BLaER1 treated with 17β-estradiol and CSF1 and Interleukin-3, amounts not matched to agents 10 nM and 100 nM (cell line): ENCODE data around the gene IPO5.

Experiments used
- H3K27ac ChIP-seq, 11 experiments: shearing (Covaris generic); formaldehyde crosslinking; 2 replicates each; pipeline ENCODE4 v1.8.1; 2022
- H3K27me3 ChIP-seq, 11 experiments: shearing (Covaris generic); formaldehyde crosslinking; 2 replicates each; pipeline ENCODE4 v1.8.1; 2022
- H3K36me3 ChIP-seq, 11 experiments: shearing (Covaris generic); formaldehyde crosslinking; 2 replicates each; pipeline ENCODE4 v1.8.1; 2022
- H3K4me1 ChIP-seq, 10 experiments: shearing (Covaris generic); formaldehyde crosslinking; 2 replicates each; pipeline ENCODE4 v1.8.1; 2022
- H3K4me2 ChIP-seq, 11 experiments: shearing (Covaris generic); formaldehyde crosslinking; 2 replicates each; pipeline ENCODE4 v1.8.1; 2022
- H3K4me3 ChIP-seq, 10 experiments: shearing (Covaris generic); formaldehyde crosslinking; 2 replicates each; pipeline ENCODE4 v1.8.1; 2022
- H3K9ac ChIP-seq, 11 experiments: shearing (Covaris generic); formaldehyde crosslinking; 2 replicates each; pipeline ENCODE4 v1.8.1; 2022
- H3K9me3 ChIP-seq, 11 experiments: shearing (Covaris generic); formaldehyde crosslinking; replicated peaks in 1 of 11; 2 replicates each; pipeline ENCODE4 v1.8.1; 2022
- H4K20me1 ChIP-seq, 11 experiments: shearing (Covaris generic); formaldehyde crosslinking; 2 replicates each; pipeline ENCODE4 v1.8.1; 2022
- Cebpa-rat ChIP-seq, 11 experiments: shearing (Covaris generic); IDR thresholded peaks; 2 replicates each; pipeline ENCODE4 v1.8.1; 2022

The IPO5 gene

DNA sequence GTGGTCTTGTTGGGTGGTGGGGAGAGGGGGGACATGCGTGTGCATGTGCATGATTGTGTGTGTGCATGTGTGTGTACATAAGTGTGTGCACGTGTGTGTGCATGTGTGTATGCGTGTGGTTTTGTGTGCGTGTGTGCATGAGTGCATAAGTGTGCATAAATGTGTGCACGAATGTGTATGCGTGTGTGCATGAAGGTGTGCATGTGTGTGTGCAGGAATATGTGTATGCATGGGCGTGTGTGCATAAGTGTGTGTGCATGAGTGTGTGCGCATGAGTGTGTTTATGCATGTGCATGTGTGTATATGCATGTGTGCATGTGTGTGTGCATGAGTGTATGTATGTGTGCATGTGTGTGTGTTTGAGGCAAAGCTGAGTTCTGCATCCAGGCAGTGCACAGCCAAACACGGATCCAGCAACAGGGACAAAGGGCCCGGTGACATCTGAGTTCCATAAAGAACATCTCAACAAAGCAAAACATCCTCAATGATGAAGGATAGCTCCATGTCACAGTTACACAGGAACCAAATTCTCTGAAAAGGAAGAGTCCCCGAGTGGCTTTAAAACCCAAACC is 103.5 kb downstream of the IPO5 start:
- Histone ChIP-seq H3K36me3 (no peaks in the 10 kb centered on the region), H3K4me3 (no peak overlapping the region), H3K4me1 (peaks cover 0 to 8% (median 0%) of the 10 kb centered on the region in 10 experiments; a peak in 1 of 20 replicates), H3K27me3 (no peaks in the 10 kb centered on the region), H3K27ac (no peak overlapping the region), H3K4me2 (no peak overlapping the region), H4K20me1 (no peaks in the 10 kb centered on the region), H3K9ac (no peak overlapping the region), H3K9me3 (peaks cover 0 to 21% (median 8%) of the 10 kb centered on the region in 11 experiments; a peak in 18 of 22 replicates)
- no peak for TF ChIP-seq Cebpa-rat (IDR thresholded peaks at IDR 0.05)

DNA sequence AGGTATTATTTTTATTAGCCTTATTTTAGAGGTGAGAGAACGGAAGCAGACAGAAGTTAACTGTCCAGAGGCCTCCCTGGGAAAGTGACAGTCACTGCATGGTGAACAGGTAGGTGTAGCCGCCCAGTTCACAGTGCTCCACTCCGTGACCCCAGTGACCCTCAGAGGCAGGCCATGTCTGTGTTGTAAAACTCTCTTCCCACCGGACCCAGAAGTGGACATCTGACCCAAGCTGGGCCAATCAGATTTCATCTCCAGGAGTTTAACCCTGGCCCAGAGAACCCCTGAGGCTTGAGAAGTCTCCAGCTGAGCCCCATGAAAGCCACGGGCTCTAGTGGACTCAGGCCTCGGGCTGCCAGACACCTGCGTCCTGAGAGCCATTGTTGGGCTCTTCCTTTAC is 105.8 kb downstream of the IPO5 start:
- peaks cover 0 to 8% (median 0%) of the 10 kb centered on the region in 10 experiments; a peak in 1 of 20 replicates for H3K4me1 ChIP-seq
- H3K4me2 ChIP-seq, result no peak overlapping the region
- no peak for TF ChIP-seq Cebpa-rat (IDR thresholded peaks at IDR 0.05)
- H3K36me3 ChIP-seq, result no peaks in the 10 kb centered on the region
- no peak overlapping the region for H3K9ac ChIP-seq
- H4K20me1 ChIP-seq, result no peaks in the 10 kb centered on the region
- no peak overlapping the region for H3K4me3 ChIP-seq
- H3K27me3 ChIP-seq, result no peaks in the 10 kb centered on the region
- H3K9me3 ChIP-seq, result peaks cover 0 to under 1% (median 0%) of the 10 kb centered on the region in 11 experiments; a peak in 3 of 22 replicates
- H3K27ac ChIP-seq, result no peak overlapping the region

DNA sequence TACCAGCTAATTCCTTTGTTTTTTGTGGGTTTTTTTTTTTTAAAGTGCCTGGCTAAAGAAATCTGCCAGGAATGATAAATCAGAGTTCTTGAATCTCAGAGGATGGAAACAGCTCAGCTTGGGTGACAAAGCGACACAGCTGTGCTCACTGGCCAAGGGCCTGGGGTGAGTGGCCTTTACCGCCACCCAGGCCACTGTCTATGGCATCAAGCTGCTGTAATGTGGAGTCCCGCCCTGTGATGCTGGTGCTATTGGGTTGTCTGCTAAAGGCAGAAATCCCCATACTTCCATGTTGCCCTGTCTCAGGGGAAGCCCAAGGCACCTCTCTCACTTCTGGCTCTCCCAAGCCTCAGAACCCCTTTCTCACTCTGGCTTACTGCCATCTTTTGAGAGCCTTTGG is 106.8 kb downstream of the IPO5 start:
- Histone ChIP-seq H3K4me2 (0 out of 22 replicates have a peak overlapping the region, but pooled peaks of 1 of the 11 experiments have one; percentile 3), H3K9me3 (no peaks in the 10 kb centered on the region), H4K20me1 (no peaks in the 10 kb centered on the region), H3K4me1 (peaks cover 0 to 8% (median 0%) of the 10 kb centered on the region in 10 experiments; a peak in 1 of 20 replicates), H3K4me3 (no peak overlapping the region), H3K9ac (no peak overlapping the region), H3K27ac (no peak overlapping the region), H3K36me3 (no peaks in the 10 kb centered on the region), H3K27me3 (no peaks in the 10 kb centered on the region)
- TF ChIP-seq Cebpa-rat (IDR thresholded peaks at IDR 0.05), result no peak

DNA sequence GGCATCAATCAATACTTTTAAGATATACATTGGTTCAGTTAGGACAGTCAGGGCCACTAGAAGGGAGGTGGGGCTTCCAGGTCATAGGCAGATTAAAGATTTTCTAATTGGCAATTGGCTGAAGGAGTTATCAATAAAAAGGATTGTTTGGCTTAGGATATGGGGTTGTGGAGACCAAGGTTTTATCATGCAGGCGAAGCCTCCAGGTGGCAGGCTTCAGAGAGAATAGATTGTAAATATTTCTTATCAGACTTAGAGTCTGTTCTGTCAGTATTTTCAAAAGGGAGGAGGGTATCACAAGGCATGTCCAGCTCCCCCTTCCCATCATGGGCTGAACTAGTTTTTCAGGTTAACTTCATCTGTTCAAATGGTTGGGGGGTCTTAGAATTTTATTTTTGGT is 112.0 kb downstream of the IPO5 start:
- H3K27me3 ChIP-seq, result no peaks in the 10 kb centered on the region
- H3K4me2 ChIP-seq, result no peak overlapping the region
- no peaks in the 10 kb centered on the region for H3K9me3 ChIP-seq
- no peak overlapping the region for H3K27ac ChIP-seq
- H4K20me1 ChIP-seq, result no peaks in the 10 kb centered on the region
- H3K4me1 ChIP-seq, result peaks cover 0 to 8% (median 0%) of the 10 kb centered on the region in 10 experiments; a peak in 1 of 20 replicates
- no peaks in the 10 kb centered on the region for H3K36me3 ChIP-seq
- H3K4me3 ChIP-seq, result no peak overlapping the region
- no peak for TF ChIP-seq Cebpa-rat (IDR thresholded peaks at IDR 0.05)
- no peak overlapping the region for H3K9ac ChIP-seq

DNA sequence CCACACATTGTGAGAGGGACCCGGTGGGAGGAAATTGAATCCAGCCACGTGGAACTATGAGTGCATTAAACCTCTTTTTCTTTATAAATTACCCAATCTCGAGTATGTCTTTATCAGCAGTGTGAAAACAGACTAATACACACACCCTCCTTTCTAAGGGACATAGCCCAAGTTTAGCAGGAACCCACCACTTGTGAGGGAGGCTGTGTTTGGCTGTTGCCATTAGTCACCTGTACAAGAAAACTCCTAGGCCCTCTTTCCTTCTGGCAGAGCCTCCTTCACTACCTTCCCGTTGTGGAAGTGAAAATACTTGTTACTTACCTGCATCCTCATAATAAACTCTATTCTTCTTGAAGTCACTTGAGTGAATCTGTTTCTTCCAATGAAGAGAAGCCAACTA is 113.2 kb downstream of the IPO5 start:
- no peaks in the 10 kb centered on the region for H3K27me3 ChIP-seq
- no peaks in the 10 kb centered on the region for H4K20me1 ChIP-seq
- H3K36me3 ChIP-seq, result no peaks in the 10 kb centered on the region
- H3K4me3 ChIP-seq, result no peak overlapping the region
- no peaks in the 10 kb centered on the region for H3K9me3 ChIP-seq
- TF ChIP-seq Cebpa-rat (IDR thresholded peaks at IDR 0.05), result no peak
- no peak overlapping the region for H3K4me2 ChIP-seq
- no peaks in the 10 kb centered on the region for H3K4me1 ChIP-seq
- no peak overlapping the region for H3K9ac ChIP-seq
- H3K27ac ChIP-seq, result no peak overlapping the region

DNA sequence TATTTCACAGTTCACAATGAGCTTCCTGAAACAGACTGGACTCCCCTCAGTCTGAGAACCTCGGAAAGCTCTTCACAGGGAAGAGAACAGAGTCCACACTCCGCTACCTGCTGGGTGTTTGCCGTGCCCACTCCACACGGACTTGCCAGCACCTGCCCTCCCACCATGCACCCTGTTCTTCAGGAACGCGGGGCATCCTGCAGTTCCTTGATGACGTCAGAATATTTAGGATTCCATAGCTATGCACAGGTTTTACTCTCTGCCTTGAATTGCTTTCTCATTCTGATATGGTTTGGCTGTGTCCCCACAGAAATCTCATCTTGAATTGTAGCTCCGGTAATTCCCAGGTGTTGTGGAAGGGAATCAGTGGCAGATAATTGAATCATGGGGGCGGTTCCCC is 115.0 kb downstream of the IPO5 start:
- Histone ChIP-seq H3K4me1 (no peaks in the 10 kb centered on the region), H3K27me3 (no peaks in the 10 kb centered on the region), H3K4me3 (no peak overlapping the region), H4K20me1 (no peaks in the 10 kb centered on the region), H3K4me2 (no peak overlapping the region), H3K9me3 (no peaks in the 10 kb centered on the region), H3K36me3 (no peaks in the 10 kb centered on the region), H3K27ac (no peak overlapping the region), H3K9ac (no peak overlapping the region)
- TF ChIP-seq Cebpa-rat (IDR thresholded peaks at IDR 0.05), result no peak

DNA sequence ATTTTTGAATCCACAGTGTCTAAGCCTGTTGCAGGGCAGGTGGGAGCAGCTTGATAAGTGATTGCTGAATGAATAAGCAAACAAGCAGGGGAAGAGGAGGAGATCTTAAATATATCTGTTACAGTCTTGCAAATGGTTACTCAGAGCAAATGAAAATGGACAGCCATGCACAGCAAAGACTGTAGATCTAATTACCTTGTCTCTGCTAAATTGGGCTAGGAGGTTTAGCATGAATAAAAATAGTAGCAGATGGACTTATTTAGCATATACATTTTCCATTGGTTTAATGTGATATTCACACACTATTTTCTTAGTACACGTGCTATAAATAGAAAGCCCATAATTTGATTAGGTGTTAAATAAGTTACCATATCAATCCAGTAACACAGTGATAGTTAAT is 116.5 kb downstream of the IPO5 start:
- H3K36me3 ChIP-seq, result no peaks in the 10 kb centered on the region
- H3K4me2 ChIP-seq, result no peak overlapping the region
- H3K9me3 ChIP-seq, result no peaks in the 10 kb centered on the region
- no peak for TF ChIP-seq Cebpa-rat (IDR thresholded peaks at IDR 0.05)
- H3K4me3 ChIP-seq, result no peak overlapping the region
- H3K9ac ChIP-seq, result no peak overlapping the region
- H4K20me1 ChIP-seq, result no peaks in the 10 kb centered on the region
- no peaks in the 10 kb centered on the region for H3K27me3 ChIP-seq
- H3K27ac ChIP-seq, result no peak overlapping the region
- no peaks in the 10 kb centered on the region for H3K4me1 ChIP-seq

DNA sequence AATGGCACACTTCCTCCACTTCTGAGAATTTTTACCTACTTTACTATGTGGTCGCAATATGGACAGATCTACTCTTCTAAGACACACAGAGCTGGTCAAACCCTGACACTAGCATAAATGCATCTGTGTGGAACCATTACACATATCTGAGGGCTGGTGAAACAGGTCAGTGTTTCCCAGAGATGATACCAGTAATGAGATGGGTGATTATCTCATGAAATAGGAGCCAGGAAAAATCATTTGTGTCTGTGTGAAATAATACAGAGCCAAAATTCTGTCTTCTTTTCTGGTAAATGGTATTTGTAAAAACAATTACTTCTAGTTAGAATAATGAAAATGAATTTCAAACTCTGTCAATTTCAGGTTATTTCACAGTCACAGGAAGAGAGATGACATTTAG is 117.8 kb downstream of the IPO5 start:
- no peak for TF ChIP-seq Cebpa-rat (IDR thresholded peaks at IDR 0.05)
- Histone ChIP-seq H3K27ac (no peak overlapping the region), H3K9ac (no peak overlapping the region), H3K27me3 (no peaks in the 10 kb centered on the region), H3K4me1 (no peaks in the 10 kb centered on the region), H3K9me3 (peaks cover 0 to 7% (median 1%) of the 10 kb centered on the region in 11 experiments; a peak in 13 of 22 replicates), H3K4me2 (no peak overlapping the region), H3K4me3 (no peak overlapping the region), H4K20me1 (no peaks in the 10 kb centered on the region), H3K36me3 (no peaks in the 10 kb centered on the region)

DNA sequence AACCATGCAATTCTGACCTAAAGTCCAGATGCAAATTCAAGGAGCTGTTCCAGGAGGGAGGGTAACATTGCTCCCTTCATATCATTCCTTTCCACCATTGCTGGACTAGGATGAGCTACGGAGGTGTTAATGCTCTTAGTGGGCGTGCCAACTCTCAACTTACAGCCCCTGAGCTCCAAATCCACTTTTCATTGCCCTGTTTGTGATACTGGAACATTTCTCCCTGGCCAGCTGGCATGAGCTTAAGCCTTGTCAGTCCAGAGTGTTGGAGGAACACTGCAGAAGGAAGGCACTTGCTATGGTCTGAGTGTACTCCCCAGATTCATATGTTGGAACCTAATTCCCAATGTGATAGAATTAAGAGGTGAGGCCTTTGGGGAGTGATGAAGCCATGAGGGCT is 119.0 kb downstream of the IPO5 start:
- TF ChIP-seq Cebpa-rat (IDR thresholded peaks at IDR 0.05), result no peak
- Histone ChIP-seq H3K27me3 (no peaks in the 10 kb centered on the region), H3K4me1 (no peaks in the 10 kb centered on the region), H3K4me2 (no peak overlapping the region), H3K9me3 (peaks cover 0 to 12% (median 8%) of the 10 kb centered on the region in 11 experiments; a peak in 13 of 22 replicates), H3K9ac (no peak overlapping the region), H3K27ac (no peak overlapping the region), H3K4me3 (no peak overlapping the region), H3K36me3 (no peaks in the 10 kb centered on the region), H4K20me1 (no peaks in the 10 kb centered on the region)
